ENCODE data around the gene PAK1IP1.
"Not testable (repeated sequence)": the region's sequence is repeated elsewhere in the genome, so short reads cannot be mapped to it uniquely, and the experiment has no call there.

PAK1IP1 gene

DNA sequence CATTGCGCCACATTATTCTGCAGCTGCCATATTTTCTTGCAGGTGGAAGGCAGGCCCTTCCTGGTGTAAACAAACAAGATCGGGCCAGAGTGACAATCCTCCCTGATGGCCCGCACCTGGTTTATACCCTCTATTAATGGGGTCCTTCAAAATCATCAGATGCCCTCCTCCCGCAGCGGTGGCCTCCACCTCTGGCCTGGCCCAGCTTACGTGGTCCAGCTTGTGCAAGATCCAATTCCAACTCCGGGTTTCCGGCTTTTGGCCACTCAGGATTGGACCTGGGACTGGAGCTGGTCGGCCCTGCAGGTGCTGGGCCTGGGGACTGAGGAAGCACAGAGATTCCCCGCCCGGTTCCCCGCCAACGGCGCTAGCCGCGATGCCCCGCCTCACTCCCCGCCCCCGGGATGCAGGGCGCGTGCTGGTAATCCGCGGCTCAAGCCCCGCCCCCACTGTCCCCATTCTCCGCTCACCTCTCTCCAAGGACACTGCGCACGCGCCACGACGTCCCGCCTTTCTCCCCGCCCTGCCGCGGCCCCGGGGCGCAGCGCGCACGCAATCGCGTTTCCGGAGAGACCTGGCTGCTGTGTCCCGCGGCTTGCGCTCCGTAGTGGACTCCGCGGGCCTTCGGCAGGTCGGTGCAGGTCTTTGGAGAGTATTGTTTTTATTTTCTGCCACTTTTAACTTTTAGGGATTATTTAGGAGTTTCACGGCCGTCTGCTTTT is 52.6 kb downstream of the PAK1IP1 start, which contains the start of gene TMEM14B:
TMEM14B (plus strand) TSS at position 555 of the 722 bp plus-strand sequence. CDS start 1,441 bp downstream, outside the sequence.
- Histone ChIP-seq H3K4ac (ENCODE audit: low read length) (no peak within 1 kb of the TSS), H3K14ac (ENCODE audit: low read length) (no peak within 1 kb of the TSS)
- WGBS, 2 donors (ENCODE audit: extremely low coverage in 2 of 2, insufficient read length in 2 of 2, insufficient replicate concordance in 1 of 2): no CpG with 5 or more reads among the region's 52 CpGs

GRCh38 chr6:10749734-10750133 is 55.0 kb downstream of the PAK1IP1 start:
- H3K23ac ChIP-seq (ENCODE audit: low read depth, low read length, poor library complexity): no peak overlapping the region
- no CpG with 5 or more reads among the region's 2 CpGs for WGBS, 2 donors (ENCODE audit: extremely low coverage in 2 of 2, insufficient read length in 2 of 2, insufficient replicate concordance in 1 of 2)
- H2BK15ac ChIP-seq (ENCODE audit: low read length): no peak overlapping the region
- H3K14ac ChIP-seq (ENCODE audit: low read length): no peak overlapping the region
- no peak overlapping the region for H4K8ac ChIP-seq (ENCODE audit: low read depth, low read length)
- H3K27ac ChIP-seq (replicated peaks; ENCODE audit: low read length): no peak overlapping the region
- no peak overlapping the region for H2AK5ac ChIP-seq (ENCODE audit: low read depth, low read length)
- H3K4ac ChIP-seq (ENCODE audit: low read length): no peak overlapping the region
- H4K91ac ChIP-seq (ENCODE audit: low read depth, low read length, poor library complexity): no peak overlapping the region
- H3K79me1 ChIP-seq (ENCODE audit: low read depth, low read length): peaks cover 6% of the 10 kb centered on the region
- no peak overlapping the region for H2AFZ ChIP-seq (ENCODE audit: low read length)
- no peaks in the 10 kb centered on the region for H3K27me3 ChIP-seq (ENCODE audit: control insufficient read depth in 3 of 3, insufficient read depth in 3 of 3, low read depth in 1 of 3, low read length in 3 of 3)
- no peak overlapping the region for H2BK5ac ChIP-seq (ENCODE audit: low read length)
- no peaks in the 10 kb centered on the region for H3K9me3 ChIP-seq (replicated peaks in 1 of 2; ENCODE audit: control insufficient read depth in 2 of 2, insufficient read depth in 1 of 2, low read depth in 1 of 2, low read length in 2 of 2)
- DNase-seq (ENCODE audit: low spot score): no peak
- H3K36me3 ChIP-seq (replicated peaks in 1 of 2; ENCODE audit: control insufficient read depth in 2 of 2, insufficient read depth in 2 of 2, low read length in 2 of 2): peaks cover 21 to 61% of the 10 kb centered on the region in 2 donors
- no peak overlapping the region for H2BK120ac ChIP-seq (ENCODE audit: low read depth, low read length)
- peaks cover 11 to 14% of the 10 kb centered on the region in 2 donors for H3K4me1 ChIP-seq (ENCODE audit: control insufficient read depth in 2 of 2, insufficient read depth in 1 of 2, low read depth in 1 of 2, low read length in 2 of 2)
- H3K4me3 ChIP-seq (ENCODE audit: low read length in 2 of 2): no peak overlapping the region
- H3K9ac ChIP-seq (ENCODE audit: low read depth, low read length, poor library complexity): no peak overlapping the region
- H2BK12ac ChIP-seq (ENCODE audit: low read length): no peak overlapping the region
- H3K4me2 ChIP-seq (ENCODE audit: insufficient read depth, low read length, poor library complexity, severe bottlenecking): no peak overlapping the region
- no peak overlapping the region for H3K18ac ChIP-seq (ENCODE audit: low read length)

More for the DNA sequence above, 52.6 kb downstream of the PAK1IP1 start, which contains the start of gene TMEM14B:
- Histone ChIP-seq H3K23ac (ENCODE audit: low read depth, low read length, poor library complexity) (peak within 1 kb of the TSS; percentile 6), H3K9me3 (replicated peaks in 1 of 2; ENCODE audit: control insufficient read depth in 2 of 2, insufficient read depth in 1 of 2, low read depth in 1 of 2, low read length in 2 of 2) (no peaks in the 10 kb centered on the region), H3K18ac (ENCODE audit: low read length) (peak within 1 kb of the TSS; percentile 56), H4K91ac (ENCODE audit: low read depth, low read length, poor library complexity) (no peak within 1 kb of the TSS), H3K9ac (ENCODE audit: low read depth, low read length, poor library complexity) (peak within 1 kb of the TSS; percentile 60), H3K36me3 (replicated peaks in 1 of 2; ENCODE audit: control insufficient read depth in 2 of 2, insufficient read depth in 2 of 2, low read length in 2 of 2) (peaks cover 5 to 42% of the 10 kb centered on the region in 2 donors), H2BK15ac (ENCODE audit: low read length) (no peak within 1 kb of the TSS), H4K8ac (ENCODE audit: low read depth, low read length) (no peak within 1 kb of the TSS), H2BK120ac (ENCODE audit: low read depth, low read length) (no peak within 1 kb of the TSS), H3K27me3 (ENCODE audit: control insufficient read depth in 3 of 3, insufficient read depth in 3 of 3, low read depth in 1 of 3, low read length in 3 of 3) (no peaks in the 10 kb centered on the region), H2AFZ (ENCODE audit: low read length) (peak within 1 kb of the TSS; percentile 85), H3K4me1 (ENCODE audit: control insufficient read depth in 2 of 2, insufficient read depth in 1 of 2, low read depth in 1 of 2, low read length in 2 of 2) (peaks cover 11 to 14% of the 10 kb centered on the region in 2 donors), H2BK5ac (ENCODE audit: low read length) (no peak within 1 kb of the TSS), H3K4me2 (ENCODE audit: insufficient read depth, low read length, poor library complexity, severe bottlenecking) (peak within 1 kb of the TSS; percentile 76), H3K4me3 (ENCODE audit: low read length in 2 of 2) (peak within 1 kb of the TSS; percentile 60 to 88), H3K27ac (replicated peaks; ENCODE audit: low read length) (peak within 1 kb of the TSS; percentile 54), H2BK12ac (ENCODE audit: low read length) (no peak within 1 kb of the TSS), H3K79me1 (ENCODE audit: low read depth, low read length) (peaks cover 4% of the 10 kb centered on the region), H2AK5ac (ENCODE audit: low read depth, low read length) (no peak within 1 kb of the TSS)
- DNase-seq (ENCODE audit: low spot score): peak; percentile 97

DNA sequence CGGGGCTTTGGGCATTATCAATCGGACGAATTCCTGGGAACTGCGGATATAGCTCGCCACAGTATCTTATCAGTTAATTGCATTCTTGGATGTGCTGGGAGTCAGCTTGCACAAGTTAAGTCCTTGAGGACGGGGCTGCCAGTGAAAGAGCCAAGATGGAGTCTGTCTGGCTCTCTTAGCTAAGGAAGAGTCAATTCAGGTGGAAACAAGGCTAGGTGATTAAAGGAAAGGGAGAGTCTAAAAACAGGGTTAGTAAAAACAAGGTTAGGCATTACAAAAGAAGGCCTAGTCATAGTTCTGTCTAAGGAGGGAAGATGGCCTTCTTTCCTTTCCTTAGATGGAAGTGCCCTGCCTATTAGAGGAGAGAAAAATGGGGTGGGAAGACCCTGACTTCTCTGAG is 55.8 kb downstream of the PAK1IP1 start:
- not testable (repeated sequence) for H3K27ac ChIP-seq (replicated peaks; ENCODE audit: low read length); H3K4me2 ChIP-seq (ENCODE audit: insufficient read depth, low read length, poor library complexity, severe bottlenecking); H2AFZ ChIP-seq (ENCODE audit: low read length); H2BK15ac ChIP-seq (ENCODE audit: low read length); H4K91ac ChIP-seq (ENCODE audit: low read depth, low read length, poor library complexity); H3K9me3 ChIP-seq (replicated peaks in 1 of 2; ENCODE audit: control insufficient read depth in 2 of 2, insufficient read depth in 1 of 2, low read depth in 1 of 2, low read length in 2 of 2); H3K18ac ChIP-seq (ENCODE audit: low read length); H3K79me1 ChIP-seq (ENCODE audit: low read depth, low read length); H3K23ac ChIP-seq (ENCODE audit: low read depth, low read length, poor library complexity); H3K14ac ChIP-seq (ENCODE audit: low read length); H3K4me3 ChIP-seq (ENCODE audit: low read length in 2 of 2); H3K27me3 ChIP-seq (ENCODE audit: control insufficient read depth in 3 of 3, insufficient read depth in 3 of 3, low read depth in 1 of 3, low read length in 3 of 3); H2BK120ac ChIP-seq (ENCODE audit: low read depth, low read length); DNase-seq (ENCODE audit: low spot score); H3K4ac ChIP-seq (ENCODE audit: low read length); H2BK5ac ChIP-seq (ENCODE audit: low read length); H2BK12ac ChIP-seq (ENCODE audit: low read length); H2AK5ac ChIP-seq (ENCODE audit: low read depth, low read length); H3K9ac ChIP-seq (ENCODE audit: low read depth, low read length, poor library complexity); H4K8ac ChIP-seq (ENCODE audit: low read depth, low read length)
- WGBS, 2 donors (ENCODE audit: extremely low coverage in 2 of 2, insufficient read length in 2 of 2, insufficient replicate concordance in 1 of 2): no CpG with 5 or more reads among the region's 6 CpGs
- Histone ChIP-seq H3K36me3 (replicated peaks in 1 of 2; ENCODE audit: control insufficient read depth in 2 of 2, insufficient read depth in 2 of 2, low read length in 2 of 2) (peaks cover 24 to 69% of the 10 kb centered on the region in 2 donors), H3K4me1 (ENCODE audit: control insufficient read depth in 2 of 2, insufficient read depth in 1 of 2, low read depth in 1 of 2, low read length in 2 of 2) (peaks cover 11 to 14% of the 10 kb centered on the region in 2 donors)

GRCh38 chr6:10751757-10752156 is 57.0 kb downstream of the PAK1IP1 start:
- not testable (repeated sequence) for H3K79me1 ChIP-seq (ENCODE audit: low read depth, low read length); H2AFZ ChIP-seq (ENCODE audit: low read length); H3K9ac ChIP-seq (ENCODE audit: low read depth, low read length, poor library complexity); H3K14ac ChIP-seq (ENCODE audit: low read length); H2BK120ac ChIP-seq (ENCODE audit: low read depth, low read length); H3K4ac ChIP-seq (ENCODE audit: low read length); H3K27me3 ChIP-seq (ENCODE audit: control insufficient read depth in 3 of 3, insufficient read depth in 3 of 3, low read depth in 1 of 3, low read length in 3 of 3); H2BK12ac ChIP-seq (ENCODE audit: low read length); H3K23ac ChIP-seq (ENCODE audit: low read depth, low read length, poor library complexity); H2BK15ac ChIP-seq (ENCODE audit: low read length); H4K8ac ChIP-seq (ENCODE audit: low read depth, low read length); H3K27ac ChIP-seq (replicated peaks; ENCODE audit: low read length); H3K18ac ChIP-seq (ENCODE audit: low read length); DNase-seq (ENCODE audit: low spot score); H2BK5ac ChIP-seq (ENCODE audit: low read length); H2AK5ac ChIP-seq (ENCODE audit: low read depth, low read length); H3K4me3 ChIP-seq (ENCODE audit: low read length in 2 of 2); H3K9me3 ChIP-seq (replicated peaks in 1 of 2; ENCODE audit: control insufficient read depth in 2 of 2, insufficient read depth in 1 of 2, low read depth in 1 of 2, low read length in 2 of 2); H4K91ac ChIP-seq (ENCODE audit: low read depth, low read length, poor library complexity); H3K4me2 ChIP-seq (ENCODE audit: insufficient read depth, low read length, poor library complexity, severe bottlenecking)
- WGBS, 2 donors (ENCODE audit: extremely low coverage in 2 of 2, insufficient read length in 2 of 2, insufficient replicate concordance in 1 of 2): no CpG with 5 or more reads among the region's 5 CpGs
- Histone ChIP-seq H3K4me1 (ENCODE audit: control insufficient read depth in 2 of 2, insufficient read depth in 1 of 2, low read depth in 1 of 2, low read length in 2 of 2) (peaks cover 11 to 14% of the 10 kb centered on the region in 2 donors), H3K36me3 (replicated peaks in 1 of 2; ENCODE audit: control insufficient read depth in 2 of 2, insufficient read depth in 2 of 2, low read length in 2 of 2) (peaks cover 27 to 81% of the 10 kb centered on the region in 2 donors)
